GM19193 (cell line): ENCODE results near the gene PER3.

Experiments
- POLR2A ChIP-seq: IDR thresholded peaks from 4 replicates; pipeline ENCODE4 v1.6.1; 2011; ENCODE audit not compliant: insufficient read depth, insufficient read length; ENCODE audit errors: extremely low read depth

Gene PER3

GRCh38 chr1:7869136-7869920 is 85.2 kb downstream of the PER3 start:
- TF ChIP-seq POLR2A: no peak

- no peak for TF ChIP-seq POLR2A
Measured at GRCh38 chr1:7871136-7871535, 87.0 kb downstream of the PER3 start.

- no peak for TF ChIP-seq POLR2A
Measured at GRCh38 chr1:7873801-7874795, 90.0 kb downstream of the PER3 start.

- no peak for TF ChIP-seq POLR2A
Measured at GRCh38 chr1:7878027-7878426, 93.9 kb downstream of the PER3 start.

GRCh38 chr1:7879228-7879627 is 95.1 kb downstream of the PER3 start:
- TF ChIP-seq POLR2A: no peak

GRCh38 chr1:7884757-7885156 is 100.7 kb downstream of the PER3 start:
- no peak for TF ChIP-seq POLR2A

GRCh38 chr1:7885513-7886404 is 101.7 kb downstream of the PER3 start:
- TF ChIP-seq POLR2A: no peak

GRCh38 chr1:7886405-7886745 is 102.3 kb downstream of the PER3 start:
- no peak for TF ChIP-seq POLR2A

- TF ChIP-seq POLR2A: no peak
Measured at GRCh38 chr1:7888248-7889081, 104.4 kb downstream of the PER3 start.

- TF ChIP-seq POLR2A: no peak
Measured at GRCh38 chr1:7890853-7891252, 106.8 kb downstream of the PER3 start.

GRCh38 chr1:7891804-7892203 is 107.7 kb downstream of the PER3 start:
- TF ChIP-seq POLR2A: no peak

- TF ChIP-seq POLR2A: no peak
Measured at GRCh38 chr1:7893529-7894180, 109.6 kb downstream of the PER3 start.
